Stomach (tissue), 4 donors: ENCODE data around the gene CDK9.

ENCODE experiments used
- CTCF ChIP-seq, 7 experiments: fragments of 450-650 bp in 4 of 7; fragments of 200-600 bp in 3 of 7; sonication (generic) in 3 of 7; IDR thresholded peaks; one replicate each; pipeline ENCODE4 v1.5.1; 2016 to 2019; ENCODE audit warnings: antibody characterized with exemption in 7 of 7, control low read depth in 2 of 7, mild to moderate bottlenecking in 1 of 7
- POLR2A ChIP-seq, 4 donors: fragments of 450-650 bp; IDR thresholded peaks; one replicate each; pipeline ENCODE4 v1.6.1; 2016; ENCODE audit warnings: antibody characterized with exemption in 4 of 4, control low read depth in 2 of 4, mild to moderate bottlenecking in 1 of 4, moderate library complexity in 1 of 4
- POLR2AphosphoS5 ChIP-seq, 3 donors: sonication (generic); formaldehyde crosslinking; IDR thresholded peaks; one replicate each; pipeline ENCODE4 v1.6.1; 2016; ENCODE audit warnings: antibody characterized with exemption in 3 of 3

- TF ChIP-seq CTCF (IDR thresholded peaks at IDR 0.05) (no peak), POLR2A (IDR thresholded peaks at IDR 0.05) (no peak), POLR2AphosphoS5 (IDR thresholded peaks at IDR 0.05) (no peak)
These were observed 19.8 kb downstream of the CDK9 start for GRCh38 chr9:127805620-127806019.
